Chondrocyte (in vitro differentiated cells): ENCODE results near the gene TRIM10. TPM values are rescaled to one million over a fixed set of nuclear protein-coding genes. Genes with fewer than 3 reads are reported as not detected.

Experiments
- DNase-seq: peaks from one replicate; pipeline ENCODE4 v3.0.0; 2021; ENCODE audit warnings: mixed read lengths, low spot score
- H3K27ac Mint-ChIP-seq: one replicate; pipeline ENCODE4 v1.8.0; 2021; ENCODE audit warnings: mild to moderate bottlenecking, moderate library complexity, mixed read lengths; ENCODE audit not compliant: unreplicated experiment
- H3K27me3 Mint-ChIP-seq: 2 replicates; pipeline ENCODE4 v1.8.0; 2021; ENCODE audit warnings: low read depth, mixed read lengths
- H3K36me3 Mint-ChIP-seq: 2 replicates; pipeline ENCODE4 v1.8.0; 2021; ENCODE audit warnings: low read depth, mixed read lengths
- H3K4me1 Mint-ChIP-seq: 2 replicates; pipeline ENCODE4 v1.8.0; 2021; ENCODE audit warnings: low read depth, mild to moderate bottlenecking, mixed read lengths
- H3K4me3 Mint-ChIP-seq: one replicate; pipeline ENCODE4 v1.8.0; 2021; ENCODE audit warnings: mild to moderate bottlenecking, moderate library complexity, mixed read lengths; ENCODE audit not compliant: unreplicated experiment
- H3K9me3 Mint-ChIP-seq: 2 replicates; pipeline ENCODE4 v1.8.0; 2021; ENCODE audit warnings: low read depth, mixed read lengths
- total RNA-seq: library from RNA; stranded (reverse); gene quantifications from 3 replicates; pipeline ENCODE4 v1.2.1, GENCODE V29; 2021
- TF ChIP-seq, protein P1 (sequence below): fragments of 200-600 bp; sonication (generic); IDR thresholded peaks from 2 replicates; pipeline ENCODE4 v1.5.0; 2021; ENCODE audit warnings: antibody characterized with exemption, mild to moderate bottlenecking, moderate library complexity

The TRIM10 gene
- total RNA-seq, 1 donor from 2014 or later: not detected

DNA sequence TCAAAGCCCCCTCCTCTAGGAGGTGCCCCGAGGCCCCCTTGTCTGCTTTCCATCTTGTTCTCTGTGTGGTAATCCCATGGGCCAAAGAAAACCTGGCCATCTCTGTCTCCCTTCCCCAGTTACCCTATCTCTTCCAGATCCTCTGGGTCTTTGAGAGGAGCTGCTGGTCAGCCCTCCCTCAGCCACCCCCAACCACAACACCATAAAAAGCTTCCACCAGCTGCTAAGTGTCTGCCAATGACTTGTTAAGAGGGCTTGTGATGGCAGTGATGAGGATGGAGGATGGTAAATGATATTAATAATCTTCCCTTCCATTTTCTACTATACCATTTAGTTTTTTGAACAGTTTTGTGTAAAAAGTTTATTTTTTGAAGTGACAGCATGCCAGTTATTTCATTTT is 34.9 kb upstream of the TRIM10 start:
- no peak overlapping the region for H3K4me3 Mint-ChIP-seq
- no peaks in the 10 kb centered on the region for H3K9me3 Mint-ChIP-seq
- no peaks in the 10 kb centered on the region for H3K27me3 Mint-ChIP-seq
- no peak for DNase-seq
- peaks cover 38% of the 10 kb centered on the region for H3K36me3 Mint-ChIP-seq
- H3K27ac Mint-ChIP-seq: no peak overlapping the region
- TF ChIP-seq, protein P1, sequence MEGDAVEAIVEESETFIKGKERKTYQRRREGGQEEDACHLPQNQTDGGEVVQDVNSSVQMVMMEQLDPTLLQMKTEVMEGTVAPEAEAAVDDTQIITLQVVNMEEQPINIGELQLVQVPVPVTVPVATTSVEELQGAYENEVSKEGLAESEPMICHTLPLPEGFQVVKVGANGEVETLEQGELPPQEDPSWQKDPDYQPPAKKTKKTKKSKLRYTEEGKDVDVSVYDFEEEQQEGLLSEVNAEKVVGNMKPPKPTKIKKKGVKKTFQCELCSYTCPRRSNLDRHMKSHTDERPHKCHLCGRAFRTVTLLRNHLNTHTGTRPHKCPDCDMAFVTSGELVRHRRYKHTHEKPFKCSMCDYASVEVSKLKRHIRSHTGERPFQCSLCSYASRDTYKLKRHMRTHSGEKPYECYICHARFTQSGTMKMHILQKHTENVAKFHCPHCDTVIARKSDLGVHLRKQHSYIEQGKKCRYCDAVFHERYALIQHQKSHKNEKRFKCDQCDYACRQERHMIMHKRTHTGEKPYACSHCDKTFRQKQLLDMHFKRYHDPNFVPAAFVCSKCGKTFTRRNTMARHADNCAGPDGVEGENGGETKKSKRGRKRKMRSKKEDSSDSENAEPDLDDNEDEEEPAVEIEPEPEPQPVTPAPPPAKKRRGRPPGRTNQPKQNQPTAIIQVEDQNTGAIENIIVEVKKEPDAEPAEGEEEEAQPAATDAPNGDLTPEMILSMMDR: no peak
- no peaks in the 10 kb centered on the region for H3K4me1 Mint-ChIP-seq

DNA sequence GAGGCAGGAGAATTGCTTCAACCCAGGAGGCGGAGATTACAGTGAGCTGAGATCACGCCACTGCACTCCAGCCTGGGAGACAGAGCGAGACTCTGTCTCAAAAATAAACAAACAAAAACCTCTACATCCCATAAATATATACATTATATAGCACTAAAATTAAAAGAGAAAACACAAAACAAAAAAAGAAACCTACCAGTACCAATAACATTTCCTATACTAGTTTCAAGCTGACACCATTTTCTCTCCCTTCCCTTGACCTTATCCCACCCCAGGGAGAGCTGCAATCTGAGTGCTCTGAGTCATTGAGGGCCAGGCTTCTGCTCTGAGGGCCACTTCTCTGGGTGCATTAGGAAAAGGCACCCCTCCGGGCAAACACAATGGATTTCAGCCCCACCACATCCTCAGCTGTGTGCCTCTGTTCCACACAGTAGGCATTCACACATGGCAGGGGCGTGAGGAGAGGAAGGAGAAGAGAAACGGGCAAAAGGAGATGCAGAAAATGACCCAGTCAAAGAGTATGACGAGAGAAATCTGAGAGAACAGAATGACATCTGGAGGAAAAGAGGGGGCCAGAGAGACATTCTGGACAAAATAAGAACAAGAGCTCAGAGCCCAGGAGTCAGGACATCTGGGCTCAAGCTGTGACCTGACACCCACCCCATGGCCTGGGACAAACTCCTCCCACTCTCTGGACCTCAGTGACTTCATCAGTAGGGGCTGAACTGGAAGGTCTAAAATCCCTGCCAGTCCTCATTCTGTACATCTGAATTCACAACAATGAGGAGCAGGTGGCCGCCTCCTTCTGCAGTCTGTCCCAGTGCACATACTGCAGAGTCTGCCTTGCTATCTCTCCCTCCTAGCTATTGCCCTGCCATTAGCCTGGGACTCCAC is 34.0 kb upstream of the TRIM10 start:
- Mint-ChIP-seq H3K27ac (no peak overlapping the region), H3K4me3 (no peak overlapping the region), H3K9me3 (no peaks in the 10 kb centered on the region), H3K27me3 (no peaks in the 10 kb centered on the region), H3K36me3 (peaks cover 42% of the 10 kb centered on the region), H3K4me1 (no peaks in the 10 kb centered on the region)
- DNase-seq: no peak
- TF ChIP-seq, protein P1: no peak

DNA sequence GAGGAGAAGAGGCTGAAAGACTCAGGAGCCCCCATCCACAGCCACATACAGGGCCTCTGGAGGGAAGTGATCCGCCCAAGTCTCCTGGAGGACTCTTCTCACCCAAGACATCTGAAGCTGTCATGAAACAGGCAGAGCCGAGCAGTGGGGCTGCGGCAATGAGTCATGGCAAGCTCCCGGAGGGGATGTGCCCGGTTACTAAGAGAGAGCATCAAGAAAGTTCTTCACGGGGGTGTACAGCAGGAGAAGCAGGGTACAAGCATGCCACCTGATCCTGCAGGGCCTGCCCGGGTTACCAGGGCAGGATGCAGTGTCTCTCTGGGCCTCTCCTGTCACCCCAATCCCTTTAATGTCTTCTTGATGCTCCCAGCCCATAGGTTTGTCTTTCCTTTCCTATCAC is 31.1 kb upstream of the TRIM10 start:
- Mint-ChIP-seq H3K27me3 (no peaks in the 10 kb centered on the region), H3K36me3 (peaks cover 46% of the 10 kb centered on the region), H3K9me3 (no peaks in the 10 kb centered on the region), H3K27ac (no peak overlapping the region), H3K4me3 (no peak overlapping the region), H3K4me1 (no peaks in the 10 kb centered on the region)
- DNase-seq: no peak
- TF ChIP-seq, protein P1: no peak

DNA sequence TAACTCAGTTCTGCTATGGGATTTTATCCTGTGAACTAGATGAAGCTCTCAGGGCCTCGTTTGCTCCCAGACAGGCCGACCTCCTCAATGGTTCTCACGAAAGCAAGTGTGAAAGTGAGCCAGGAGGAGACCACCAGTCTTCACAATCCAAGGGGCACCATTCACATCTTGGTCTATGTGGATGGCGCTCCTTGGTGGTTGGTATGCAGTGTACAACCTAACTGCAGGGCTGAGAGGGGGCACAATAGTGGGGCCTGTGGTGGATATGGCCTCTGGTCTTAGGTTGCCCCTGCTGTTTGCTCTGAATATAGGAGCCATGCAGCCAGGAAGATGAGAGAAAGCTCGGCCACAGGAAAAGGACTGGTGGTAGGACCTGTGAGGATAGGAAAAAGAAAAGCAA is 27.5 kb upstream of the TRIM10 start:
- H3K36me3 Mint-ChIP-seq: peaks cover 54% of the 10 kb centered on the region
- no peaks in the 10 kb centered on the region for H3K9me3 Mint-ChIP-seq
- H3K27ac Mint-ChIP-seq: no peak overlapping the region
- DNase-seq: no peak
- TF ChIP-seq, protein P1: no peak
- H3K4me3 Mint-ChIP-seq: no peak overlapping the region
- H3K27me3 Mint-ChIP-seq: no peaks in the 10 kb centered on the region
- no peaks in the 10 kb centered on the region for H3K4me1 Mint-ChIP-seq

DNA sequence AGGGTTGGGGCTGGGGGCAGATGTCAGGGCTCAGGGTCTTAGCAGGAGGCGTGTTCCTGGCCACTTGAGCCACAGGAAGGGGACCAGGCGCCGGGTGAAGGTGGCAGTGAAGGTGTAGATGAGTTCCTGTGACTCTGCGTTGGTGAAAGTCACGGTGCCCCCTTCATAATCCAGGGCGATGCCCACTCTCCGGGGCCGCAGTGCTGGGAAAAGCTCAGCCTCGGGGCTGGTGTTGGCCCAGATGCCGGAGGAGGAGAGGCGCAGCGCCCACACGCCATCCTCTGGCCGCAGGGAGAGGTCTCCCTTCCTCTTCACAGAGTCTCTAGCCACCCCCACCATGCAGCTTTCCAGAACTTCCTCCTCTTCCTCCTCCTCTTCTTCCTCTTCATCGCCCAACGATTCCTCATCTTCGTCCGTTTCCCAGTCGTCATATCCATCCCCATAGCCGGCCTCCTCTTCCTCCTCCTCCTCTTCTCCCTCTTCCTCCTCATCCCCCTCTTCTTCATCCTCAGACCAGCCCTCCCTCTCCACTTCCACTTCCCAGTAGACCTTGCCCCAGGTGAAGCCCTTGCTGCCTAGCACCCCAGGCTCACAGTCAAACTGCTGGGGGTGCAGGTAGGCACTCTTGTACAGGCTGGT is 25.0 kb upstream of the TRIM10 start:
- H3K27me3 Mint-ChIP-seq: no peaks in the 10 kb centered on the region
- H3K9me3 Mint-ChIP-seq: peaks cover 5% of the 10 kb centered on the region
- no peak overlapping the region for H3K4me3 Mint-ChIP-seq
- H3K36me3 Mint-ChIP-seq: peaks cover 53% of the 10 kb centered on the region
- TF ChIP-seq, protein P1: no peak
- no peak overlapping the region for H3K27ac Mint-ChIP-seq
- no peak for DNase-seq
- no peaks in the 10 kb centered on the region for H3K4me1 Mint-ChIP-seq
